GM19467 (cell line): ENCODE results near the gene PHYKPL.
"Not testable (repeated sequence)": the region's sequence is repeated elsewhere in the genome, so short reads cannot be mapped to it uniquely, and the experiment has no call there.

ENCODE experiments used
- ATAC-seq: cut with Tn5 transposase; IDR thresholded peaks from one replicate; pipeline ENCODE4 v1.9.1; 2021; ENCODE audit warnings: mild to moderate bottlenecking, moderate library complexity; ENCODE audit not compliant: unreplicated experiment

PHYKPL gene

DNA sequence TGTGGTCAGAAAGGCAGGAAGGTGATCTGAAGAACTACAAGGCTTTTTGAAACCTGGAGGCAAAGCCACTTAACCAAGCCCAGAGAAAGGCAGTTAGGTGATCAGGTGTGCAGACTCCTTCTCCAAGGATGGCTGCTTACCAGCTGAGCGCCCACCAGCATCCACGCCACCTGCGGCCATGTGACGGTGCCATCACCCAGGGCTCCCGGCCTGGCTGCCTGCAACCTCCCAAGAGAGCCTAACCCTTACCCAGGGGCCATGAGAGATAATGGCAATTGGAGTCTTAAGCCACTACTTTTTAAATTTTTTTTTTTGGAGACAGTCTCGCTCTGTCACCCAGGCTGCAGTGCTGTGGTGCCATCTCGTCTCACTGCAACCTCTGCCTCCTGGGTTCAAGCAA lies 33.1 kb upstream of the PHYKPL start:
- ATAC-seq, result no peak

DNA sequence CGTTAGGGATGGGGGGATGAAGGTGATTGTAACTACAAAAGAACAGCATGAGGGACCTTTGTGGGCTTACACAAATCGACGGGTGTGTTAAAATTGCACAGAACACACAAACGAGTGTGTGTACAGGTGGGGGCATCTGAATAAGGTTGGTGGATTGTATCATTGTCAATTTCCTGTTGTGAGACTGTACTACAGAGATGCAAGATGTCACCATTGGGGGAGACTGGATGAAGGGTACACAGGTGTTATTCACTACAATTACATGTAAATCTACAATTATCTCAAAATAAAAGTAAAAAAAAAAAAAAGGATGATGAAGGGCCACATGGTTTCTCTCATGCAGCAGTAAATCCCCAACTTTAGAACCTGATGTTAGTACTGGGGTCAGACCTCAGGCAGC lies 31.4 kb upstream of the PHYKPL start:
- no peak for ATAC-seq

DNA sequence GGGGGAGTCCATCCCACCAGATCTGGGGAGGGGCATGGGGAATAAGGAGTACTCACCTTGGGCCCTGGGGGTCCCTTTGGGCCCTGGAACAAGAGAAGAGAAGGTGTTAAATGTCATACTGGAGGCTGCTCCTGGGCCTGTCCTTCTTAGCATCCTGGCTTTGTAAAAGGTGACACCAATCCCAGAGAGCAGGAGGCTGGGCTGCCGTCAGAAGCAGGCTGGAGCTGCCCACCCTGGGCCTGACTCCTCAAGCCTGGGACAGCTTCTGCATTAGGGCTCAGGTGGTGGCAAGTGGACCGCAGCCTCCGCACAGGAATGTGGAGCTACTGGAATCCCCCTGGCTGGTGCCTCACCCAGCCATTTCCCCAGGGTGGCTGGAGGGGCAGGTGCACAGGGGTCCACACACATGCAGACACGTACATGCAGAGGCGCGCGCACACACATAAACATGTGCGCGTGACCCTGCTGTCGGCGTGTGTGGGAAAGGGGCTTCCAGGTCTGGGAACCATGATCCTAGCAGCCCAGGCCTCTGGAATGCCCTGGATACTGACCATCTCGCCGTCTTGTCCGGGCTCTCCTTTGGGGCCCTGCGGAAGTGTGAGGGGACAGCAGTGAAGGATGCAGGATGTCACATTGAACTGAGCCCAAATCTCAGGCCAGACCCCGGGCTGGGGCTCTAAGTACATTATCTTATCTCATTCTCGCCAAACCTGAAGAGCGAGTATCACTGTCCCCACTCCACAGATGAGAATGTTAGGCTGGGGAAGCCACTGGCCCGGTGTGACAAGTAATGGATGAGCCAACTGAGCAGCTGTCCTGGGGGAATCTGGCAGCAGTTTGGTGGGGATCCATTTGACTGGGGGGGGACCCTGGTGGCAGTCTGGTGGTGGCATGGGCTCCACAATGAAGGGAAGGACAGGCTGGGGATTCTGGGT lies 29.3 kb upstream of the PHYKPL start:
- no peak for ATAC-seq

DNA sequence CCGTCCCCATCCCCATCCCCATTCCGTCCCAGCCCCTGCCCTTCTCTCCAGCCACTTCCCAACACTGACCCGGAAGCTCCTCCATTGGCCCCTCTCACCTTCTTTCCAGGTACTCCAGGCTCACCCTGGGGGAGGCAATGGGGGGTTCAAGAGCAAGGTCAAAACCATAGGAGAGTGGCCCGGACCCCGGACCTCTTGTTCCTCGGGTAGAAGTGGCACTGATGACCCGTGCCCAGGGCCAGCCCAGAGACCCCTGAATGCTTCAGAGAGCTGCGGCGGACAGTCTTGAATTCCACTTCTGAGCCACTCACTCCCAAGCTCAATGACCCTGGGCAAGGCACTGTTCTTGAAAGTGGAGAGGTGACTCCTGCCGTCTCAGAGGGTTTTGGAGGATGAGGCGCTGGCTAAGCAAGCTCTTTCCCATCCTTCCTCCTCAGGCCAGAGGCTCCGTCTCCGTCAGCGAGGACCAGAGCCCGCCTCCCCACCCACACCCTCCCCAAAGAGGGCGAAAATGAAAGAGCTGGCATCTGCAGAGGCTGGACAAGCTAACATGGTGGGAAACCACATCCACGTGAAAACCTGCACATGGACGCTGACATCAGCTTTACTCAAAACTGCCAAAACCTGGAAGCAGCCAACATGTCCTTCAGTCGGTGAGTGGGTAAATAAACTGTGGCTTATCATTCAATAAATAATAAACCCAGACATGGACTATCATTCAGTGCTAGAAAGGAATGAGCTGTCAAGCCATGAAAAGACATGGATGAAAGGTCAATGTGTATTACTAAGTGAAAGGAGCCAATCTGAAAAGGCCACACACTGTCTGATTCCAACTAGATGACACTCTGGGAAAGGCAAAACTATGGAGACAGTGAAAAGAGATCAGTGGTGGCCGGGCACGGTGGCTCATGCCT lies 27.3 kb upstream of the PHYKPL start:
- no peak for ATAC-seq

DNA sequence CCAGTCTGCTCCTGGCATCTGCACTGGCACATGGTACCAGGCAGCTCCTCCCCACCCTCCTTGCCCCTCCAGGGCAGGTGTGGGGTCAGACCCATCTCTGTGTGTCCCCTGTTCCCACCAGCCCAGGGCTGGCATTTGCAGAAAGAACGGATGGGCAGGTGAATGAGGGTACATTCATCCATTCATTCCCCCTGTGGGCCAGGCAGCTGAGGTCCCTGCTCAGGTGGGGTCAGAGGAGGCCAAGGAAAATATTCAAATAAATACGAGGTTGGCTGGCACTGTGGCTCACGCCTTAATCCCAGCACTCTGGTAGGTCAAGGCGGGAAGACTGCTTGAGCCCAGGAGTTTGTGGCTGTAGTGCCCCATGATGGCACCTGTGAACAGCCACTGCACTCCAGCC lies 25.0 kb upstream of the PHYKPL start:
- ATAC-seq, result no peak

DNA sequence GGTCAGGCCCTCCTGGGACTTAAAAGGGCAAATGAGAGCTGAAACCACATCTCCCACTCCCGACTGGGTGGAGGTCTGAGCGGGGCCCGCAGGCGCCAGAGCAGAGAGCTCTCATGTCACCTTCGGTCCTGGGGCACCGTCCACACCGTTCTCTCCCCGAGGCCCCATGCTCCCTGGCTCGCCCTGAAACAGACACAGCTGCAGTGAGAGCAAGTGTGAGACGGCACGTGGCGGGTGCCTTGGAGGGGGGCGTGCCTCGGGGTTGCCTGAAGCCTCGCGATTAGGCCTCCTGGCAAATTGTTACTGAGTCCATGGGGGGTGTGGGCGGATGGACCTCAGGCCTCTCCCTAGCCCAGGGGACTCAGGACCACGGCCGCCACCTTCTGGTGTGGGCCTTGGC lies 24.1 kb upstream of the PHYKPL start:
- ATAC-seq, result no peak

DNA sequence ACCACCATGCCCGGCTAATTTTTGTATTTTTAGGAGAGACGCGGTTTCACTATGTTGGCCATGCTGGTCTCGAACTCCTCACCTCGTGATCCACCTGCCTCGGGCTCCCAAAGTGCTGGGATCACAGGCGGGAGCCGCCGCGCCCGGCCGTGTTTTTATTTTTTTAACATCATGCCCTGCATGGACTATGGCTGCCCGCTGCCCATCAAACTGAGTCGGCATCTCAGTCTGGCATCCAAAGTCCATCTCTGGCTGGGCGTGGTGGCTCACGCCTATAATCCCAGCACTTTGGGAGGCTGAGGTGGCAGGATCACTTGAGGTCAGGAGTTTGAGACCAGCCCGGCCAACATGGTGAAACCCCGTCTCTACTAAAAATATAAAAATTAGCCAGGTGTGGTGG lies 21.0 kb upstream of the PHYKPL start:
- not testable (repeated sequence) for ATAC-seq

DNA sequence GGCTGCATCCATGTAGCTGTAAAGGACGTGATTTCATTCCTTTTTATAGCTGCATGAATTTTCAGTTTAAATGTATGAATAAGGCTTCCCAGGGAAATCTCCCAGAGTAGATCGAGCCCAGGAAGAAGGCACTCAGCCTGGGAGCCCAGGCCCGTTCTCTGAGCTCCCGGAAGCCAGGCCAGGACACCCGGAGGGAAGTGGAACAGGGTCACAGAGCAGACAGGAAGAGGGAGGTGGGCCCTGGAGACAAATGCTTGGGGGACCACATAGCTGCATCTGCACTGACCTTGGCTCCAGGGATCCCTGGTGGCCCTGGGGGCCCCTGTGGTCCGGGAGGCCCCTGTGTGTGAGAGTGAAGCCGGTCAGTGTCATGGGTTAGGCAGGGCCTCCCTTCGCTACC lies 19.7 kb upstream of the PHYKPL start:
- ATAC-seq, result no peak

DNA sequence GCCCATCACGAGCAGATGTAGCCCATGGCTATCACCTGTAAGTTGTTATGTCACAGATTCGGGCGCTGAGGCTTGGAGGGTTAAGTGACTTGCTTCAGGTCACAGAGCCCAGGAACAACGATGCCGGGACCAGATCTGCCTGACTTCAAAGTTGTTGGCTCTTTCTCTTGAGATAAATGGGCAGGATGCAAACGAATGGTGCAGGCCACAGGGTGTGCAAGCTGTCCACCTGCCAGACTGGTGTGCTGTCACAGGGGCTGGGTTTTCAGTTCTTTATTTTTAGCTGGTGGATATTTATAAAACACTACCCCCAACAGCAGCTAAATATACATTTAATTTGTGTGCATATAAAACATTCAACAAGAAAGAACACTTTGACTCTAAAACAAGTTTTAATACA lies 17.7 kb upstream of the PHYKPL start:
- no peak for ATAC-seq

DNA sequence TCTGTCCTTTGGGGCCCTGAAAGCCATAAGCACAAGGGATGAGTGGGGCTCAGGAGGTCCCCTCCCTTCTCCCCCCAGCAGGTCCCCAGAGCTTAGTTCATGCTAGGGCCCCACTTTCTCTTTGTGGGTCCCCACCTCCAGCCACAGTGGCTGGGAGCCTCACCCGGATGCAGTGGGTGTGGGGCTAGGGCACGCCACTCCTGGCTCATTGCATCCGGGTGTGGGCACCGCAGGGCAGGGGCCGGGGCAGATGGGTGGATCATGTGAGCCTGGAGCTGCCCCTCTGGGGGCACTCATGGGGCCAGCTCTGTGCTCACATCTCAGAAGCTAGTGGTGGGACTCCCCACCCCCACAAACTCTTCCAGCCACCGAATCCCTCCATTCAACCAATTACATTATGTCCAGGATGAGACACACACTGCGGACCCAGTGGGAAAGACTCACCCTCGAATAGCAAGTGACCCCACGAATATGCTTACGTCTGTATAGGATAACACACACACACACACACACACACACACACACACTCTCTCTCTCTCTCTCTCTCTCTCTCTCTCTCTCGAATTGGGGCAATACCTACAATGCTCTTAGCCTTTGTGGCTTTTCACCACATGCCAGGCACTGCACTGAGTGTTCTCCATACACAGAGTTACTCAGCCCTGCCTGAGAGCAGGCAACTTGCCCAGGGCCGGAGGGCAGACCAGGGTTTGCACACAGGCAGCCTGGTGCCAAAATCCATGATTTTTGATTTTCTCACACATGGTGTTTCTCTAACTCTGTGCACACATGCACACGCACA lies 16.8 kb upstream of the PHYKPL start:
- ATAC-seq, result no peak

DNA sequence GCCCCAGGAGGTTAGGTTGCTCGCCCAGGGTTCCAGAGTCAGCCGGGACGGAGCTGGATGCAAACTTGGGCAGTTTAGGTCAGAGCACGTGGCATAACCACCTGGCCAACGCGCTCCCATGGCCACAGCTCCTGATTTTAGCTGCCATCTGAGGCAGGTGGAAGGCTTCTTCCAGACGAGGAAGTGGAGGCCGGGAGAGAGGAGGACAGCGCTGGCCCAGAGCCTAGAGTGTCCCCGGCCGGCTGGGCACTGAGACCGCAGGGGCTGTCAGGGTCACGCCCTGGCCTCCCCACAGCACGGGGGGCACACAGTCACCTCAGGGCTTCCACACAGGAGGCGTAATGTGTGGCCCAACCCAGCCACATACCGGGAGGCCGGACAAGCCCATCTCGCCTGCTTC lies 16.1 kb upstream of the PHYKPL start:
- no peak for ATAC-seq

DNA sequence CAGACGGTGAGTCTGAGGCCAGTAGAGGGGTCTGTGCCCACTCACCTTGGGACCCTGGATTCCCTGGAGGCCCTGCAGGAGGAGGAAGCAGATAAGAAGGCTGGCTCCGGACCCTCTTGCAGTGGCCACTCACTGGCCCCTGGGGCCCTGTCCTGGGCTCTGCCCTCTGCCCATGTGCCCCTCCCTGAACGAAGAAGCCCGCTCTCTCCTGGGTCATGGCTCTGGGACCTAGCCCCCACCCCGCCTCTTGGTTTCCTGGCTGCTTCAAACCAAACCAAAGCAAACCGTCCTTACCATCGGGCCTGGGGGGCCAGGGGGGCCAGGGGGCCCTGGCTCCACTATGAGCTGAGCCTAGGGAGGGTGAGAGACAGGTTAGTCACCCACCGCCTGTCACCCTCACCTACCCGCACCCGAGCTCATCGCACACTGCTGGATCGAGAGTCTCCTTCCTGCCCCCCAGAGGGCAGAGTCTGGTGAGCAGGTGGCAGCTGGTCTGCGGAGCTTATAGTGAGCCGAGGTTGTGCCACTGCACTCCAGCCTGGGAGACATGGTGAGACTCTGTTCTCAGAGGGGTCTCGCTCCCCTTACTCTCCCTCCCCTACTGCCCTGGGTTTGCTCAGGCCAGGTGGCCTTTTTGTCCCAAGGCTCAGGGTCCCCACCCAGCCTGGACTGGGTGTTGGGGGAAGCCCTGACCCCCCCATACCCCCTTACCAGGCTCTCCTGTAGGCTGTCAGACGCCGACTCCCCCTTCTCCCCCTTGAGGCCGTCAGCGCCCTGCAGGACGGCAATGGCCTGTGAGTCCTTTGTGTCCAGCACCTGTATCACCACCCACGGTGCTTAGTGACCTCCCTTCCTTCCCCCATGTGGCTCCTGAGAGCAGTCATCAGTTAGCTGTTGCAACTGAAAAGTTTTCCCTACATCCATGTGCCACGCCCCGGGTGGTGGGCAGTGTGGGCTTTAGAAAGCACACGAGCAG lies 15.2 kb upstream of the PHYKPL start:
- no peak for ATAC-seq

DNA sequence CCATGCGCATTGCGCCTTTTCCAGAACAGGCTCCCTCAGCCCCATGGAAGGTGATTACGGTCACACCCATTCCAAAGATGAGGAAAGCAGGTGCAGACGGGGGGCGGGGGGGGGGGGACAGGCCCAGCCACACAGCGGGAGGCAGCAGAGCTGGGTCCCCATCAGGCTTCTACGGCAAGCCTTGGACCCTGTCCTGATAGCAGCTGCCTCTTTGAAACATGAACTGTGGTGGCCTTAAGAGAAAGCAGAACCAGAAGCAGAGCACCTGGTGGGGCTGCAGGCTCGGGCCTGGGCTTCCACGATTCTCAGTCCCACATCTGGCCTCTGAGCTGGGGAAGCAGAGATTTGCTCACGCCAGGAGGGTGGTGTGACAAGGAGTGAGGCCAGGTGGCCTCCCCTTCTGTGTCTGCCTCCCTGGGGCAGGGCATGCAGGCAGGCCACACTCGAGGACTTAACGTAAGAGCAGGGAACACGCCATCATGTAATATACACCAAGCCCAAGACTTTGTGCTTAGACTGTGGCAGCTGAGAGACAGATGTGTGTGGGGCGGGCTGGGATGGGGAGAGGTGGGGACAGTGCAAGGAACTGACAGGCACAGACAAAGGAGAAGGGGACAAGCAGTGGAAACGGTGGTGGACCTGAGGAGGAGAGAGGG lies 14.2 kb upstream of the PHYKPL start:
- ATAC-seq, result no peak

DNA sequence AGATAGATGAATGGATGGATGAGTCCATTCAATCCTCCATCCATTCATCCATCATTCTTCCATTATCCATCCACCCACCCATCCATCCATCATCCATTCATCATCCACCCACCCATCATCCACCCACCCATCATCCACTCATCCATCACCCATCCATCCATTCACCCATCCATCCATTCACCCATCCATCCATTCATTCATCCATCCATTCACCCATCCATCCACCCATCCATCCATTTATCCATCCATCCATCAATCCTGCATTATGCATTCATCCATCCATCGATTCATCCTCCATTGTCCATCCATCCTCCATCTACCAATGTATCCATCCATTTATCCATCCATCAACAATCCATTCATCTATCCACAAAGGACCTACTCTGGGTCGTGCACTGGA lies 12.8 kb upstream of the PHYKPL start:
- no peak for ATAC-seq

DNA sequence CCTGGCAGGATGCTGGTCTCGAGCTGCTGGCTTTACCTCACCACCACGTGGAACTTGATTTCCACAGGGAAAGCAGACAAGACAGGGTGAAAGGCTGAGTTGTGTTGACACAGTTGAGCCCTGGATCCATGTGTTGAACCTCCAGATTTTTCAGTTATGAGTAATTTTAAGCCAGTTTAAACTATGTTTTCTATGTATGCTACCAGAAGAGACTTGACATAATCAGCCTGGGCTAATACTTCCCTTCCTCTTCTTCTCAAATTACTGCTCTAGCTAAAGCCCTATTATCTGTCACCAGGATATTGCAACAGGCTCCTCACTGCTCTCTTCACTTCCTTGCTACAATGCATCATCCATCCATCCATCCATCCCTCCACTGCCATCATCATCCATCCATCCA lies 12.0 kb upstream of the PHYKPL start:
- ATAC-seq, result no peak

DNA sequence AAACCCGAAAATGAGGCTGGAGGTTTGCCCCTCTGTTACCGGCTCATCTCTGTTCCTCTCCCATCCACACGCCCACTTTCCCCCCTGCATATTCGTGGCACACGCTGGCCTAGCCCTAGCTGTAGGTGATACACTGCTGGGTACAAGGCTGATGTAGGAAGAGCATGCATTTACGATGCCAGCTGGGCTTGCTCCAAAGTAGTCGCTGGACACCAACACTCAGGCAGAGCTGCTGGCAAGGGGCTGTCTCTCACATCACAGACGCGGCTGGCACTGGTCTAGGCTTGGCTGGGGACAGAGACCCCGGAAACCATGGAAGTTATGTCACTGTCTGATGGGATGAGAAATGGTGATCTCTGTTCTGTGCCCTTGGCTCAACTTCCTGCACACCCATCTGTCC lies 9.8 kb upstream of the PHYKPL start:
- no peak for ATAC-seq

DNA sequence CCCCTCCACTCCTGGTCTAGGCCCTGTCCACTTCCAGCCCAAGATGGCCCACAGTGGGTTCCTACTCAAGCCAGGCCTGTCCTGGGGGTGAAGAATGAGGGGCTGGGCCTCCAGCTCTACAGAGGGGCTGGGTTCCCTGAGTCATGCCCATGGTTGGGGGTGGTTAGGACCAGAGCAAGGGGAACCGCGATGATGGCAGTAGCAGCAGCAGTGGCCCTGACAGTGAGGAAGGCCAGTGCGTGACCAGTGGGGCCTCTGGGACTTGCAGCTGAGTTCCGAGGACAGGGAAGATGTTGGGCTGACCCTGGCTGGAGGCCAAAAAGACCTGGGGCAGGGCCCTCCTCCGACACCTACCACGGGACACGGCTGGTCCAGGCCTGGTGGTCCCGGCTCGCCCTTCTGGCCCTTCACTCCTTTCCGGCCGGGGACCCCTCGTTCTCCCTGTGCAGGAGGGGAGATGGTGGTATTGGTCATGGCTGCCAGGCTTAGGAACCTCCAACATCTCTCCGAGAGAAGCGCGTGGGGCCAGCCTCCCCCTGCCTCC lies 9.2 kb upstream of the PHYKPL start:
- ATAC-seq, result no peak

DNA sequence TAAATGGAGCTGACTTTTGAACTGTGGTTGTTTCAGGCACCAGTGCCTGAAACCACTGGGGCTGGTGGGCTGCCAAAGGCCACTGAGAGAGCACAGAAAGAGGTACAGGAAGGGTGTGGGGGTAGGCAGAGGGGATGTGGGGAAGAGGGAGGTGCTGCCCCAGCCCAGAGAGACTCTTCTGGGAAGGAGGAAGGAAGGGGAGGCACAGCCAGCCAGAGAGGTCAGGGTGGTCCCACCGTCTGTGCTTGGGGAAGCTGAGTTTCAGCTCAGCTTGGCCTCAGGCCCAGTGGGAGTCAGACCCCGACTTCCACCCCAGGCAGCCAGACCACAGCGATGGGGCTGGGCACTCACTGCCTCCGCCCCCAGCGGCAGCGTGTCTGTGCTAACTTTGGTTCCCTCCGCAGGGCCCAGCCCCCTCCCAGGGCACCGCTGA lies 8.6 kb upstream of the PHYKPL start:
- ATAC-seq, result no peak

DNA sequence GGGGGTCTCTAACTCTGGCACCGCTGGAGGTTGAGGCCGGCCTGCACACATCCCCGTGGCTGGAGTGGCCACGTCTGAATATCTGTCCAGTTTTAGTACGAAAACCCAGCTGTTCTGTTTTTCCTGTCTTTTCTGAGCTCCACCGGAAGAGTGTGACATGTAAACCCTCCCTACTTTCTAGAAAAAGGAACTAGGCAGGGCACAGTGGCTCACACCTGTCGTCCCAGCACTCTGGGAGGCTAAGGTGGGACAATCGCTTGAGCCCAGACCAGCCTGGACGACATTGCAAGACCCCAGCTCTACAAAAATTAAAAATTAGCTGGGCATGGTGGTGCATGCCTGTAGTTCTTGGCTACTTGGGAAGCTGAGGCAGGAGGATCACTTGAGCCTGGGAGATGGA lies 8.2 kb upstream of the PHYKPL start:
- no peak for ATAC-seq
